Measurements from ENCODE around the gene FAM162B. TPM values are rescaled to one million over a fixed set of nuclear protein-coding genes. Genes with fewer than 3 reads are reported as not detected.

FAM162B gene
- total and polyA plus RNA-seq, 4 donors, result 3.9 to 64.4 (median 4.9) TPM

Other genes with a start within 250 kb of the FAM162B start
- under 1 TPM; 0.25 to 0.28 TPM for gene TRAPPC3L, start 220.0 kb downstream of the FAM162B start, total RNA-seq
- gene TRAPPC3L, start 220.0 kb downstream of the FAM162B start, polyA plus RNA-seq, result under 1 TPM in 1 of 2 donors, not detected in 1; 0.07 TPM
- gene CALHM4, start 212.0 kb downstream of the FAM162B start, total RNA-seq, result not detected
- gene CALHM4, start 212.0 kb downstream of the FAM162B start, polyA plus RNA-seq, result not detected
- gene RWDD1, start 194.2 kb downstream of the FAM162B start, total RNA-seq, result 10 to 100 TPM; 27.2 to 28.6 TPM
- 10 to 100 TPM; 28.6 to 66.9 TPM for gene RWDD1, start 194.2 kb downstream of the FAM162B start, polyA plus RNA-seq
- gene RSPH4A, start 149.2 kb downstream of the FAM162B start, total RNA-seq, result 10 to 100 TPM; 20.6 to 46.1 TPM
- 1 to 10 TPM; 5.4 to 9.0 TPM for gene RSPH4A, start 149.2 kb downstream of the FAM162B start, polyA plus RNA-seq
- 10 to 100 TPM in 1 of 2 donors, 1 to 10 TPM in 1; 8.3 to 23.5 TPM for gene ZUP1, start 97.0 kb downstream of the FAM162B start, total RNA-seq
- gene ZUP1, start 97.0 kb downstream of the FAM162B start, polyA plus RNA-seq, result 10 to 100 TPM in 1 of 2 donors, 1 to 10 TPM in 1; 6.4 to 17.0 TPM
- gene KPNA5, start 84.5 kb downstream of the FAM162B start, total RNA-seq, result 10 to 100 TPM; 11.2 to 34.3 TPM
- gene KPNA5, start 84.5 kb downstream of the FAM162B start, polyA plus RNA-seq, result 1 to 10 TPM; 2.2 to 3.4 TPM
- not detected for gene GPRC6A, start 63.4 kb upstream of the FAM162B start, total RNA-seq
- gene GPRC6A, start 63.4 kb upstream of the FAM162B start, polyA plus RNA-seq, result not detected
- 1 to 10 TPM in 1 of 2 donors, not detected in 1; 1.5 TPM for gene RFX6, start 111.5 kb upstream of the FAM162B start, total RNA-seq
- gene RFX6, start 111.5 kb upstream of the FAM162B start, polyA plus RNA-seq, result under 1 TPM in 1 of 2 donors, not detected in 1; 0.01 TPM

All from lung (tissue), 4 donors.